DOHH2 (cell line): ENCODE results near the gene BDP1.

Source experiments
- CTCF ChIP-seq: fragments of 200-600 bp; sonication (generic); IDR thresholded peaks from one replicate; pipeline ENCODE4 v1.5.1; 2014; ENCODE audit warnings: antibody characterized with exemption, mild to moderate bottlenecking, low read depth, low read length; ENCODE audit not compliant: poor library complexity, severe bottlenecking
- EZH2phosphoT487 ChIP-seq: fragments of 200-600 bp; sonication (generic); IDR thresholded peaks from 2 replicates; pipeline ENCODE4 v1.6.1; 2017; ENCODE audit warnings: borderline replicate concordance, mild to moderate bottlenecking, antibody characterized with exemption, low read length, moderate library complexity, mixed read lengths

GRCh38 chr5:71533142-71533541, 77.7 kb downstream of the BDP1 start:
- no peak for TF ChIP-seq CTCF
- TF ChIP-seq EZH2phosphoT487 = no peak
